Mesenchymal stem cell (in vitro differentiated cells and primary cell): ENCODE measurements around the gene PROS1.
A peak's percentile ranks its signal among the peaks of the same experiment; 100 is the strongest.

ENCODE experiments used
- DNase-seq: peaks from one replicate; pipeline ENCODE4 v3.0.0-alpha.2; 2013
- H2AFZ ChIP-seq: one replicate; pipeline ENCODE4 v1.6.1; 2013; ENCODE audit warnings: low read depth, mild to moderate bottlenecking, control low read depth, inconsistent platforms, low read length, moderate library complexity
- H2AK5ac ChIP-seq: 2 replicates; pipeline ENCODE4 v1.6.1; 2013; ENCODE audit warnings: low read length, moderate library complexity, mild to moderate bottlenecking, inconsistent platforms; ENCODE audit not compliant: severe bottlenecking
- H2BK120ac ChIP-seq: one replicate; pipeline ENCODE4 v1.6.1; 2013; ENCODE audit warnings: low read depth, mild to moderate bottlenecking, inconsistent platforms, low read length, moderate library complexity
- H2BK12ac ChIP-seq, 2 experiments: one replicate each; pipeline ENCODE4 v1.6.1; 2013; ENCODE audit warnings: inconsistent platforms in 2 of 2, low read length in 2 of 2, mild to moderate bottlenecking in 2 of 2, moderate library complexity in 2 of 2, control low read depth in 1 of 2
- H2BK15ac ChIP-seq: one replicate; pipeline ENCODE4 v1.6.1; 2013; ENCODE audit warnings: mild to moderate bottlenecking, low read depth, inconsistent platforms; ENCODE audit not compliant: poor library complexity, severe bottlenecking
- H2BK5ac ChIP-seq: 2 replicates; pipeline ENCODE4 v1.6.1; 2013; ENCODE audit warnings: low read depth, mild to moderate bottlenecking, low read length, control low read depth, inconsistent platforms; ENCODE audit not compliant: poor library complexity, severe bottlenecking
- H3K14ac ChIP-seq, 2 experiments: one replicate each; pipeline ENCODE4 v1.6.1; 2013; ENCODE audit warnings: inconsistent platforms in 2 of 2, low read length in 2 of 2, control low read depth in 1 of 2, mild to moderate bottlenecking in 1 of 2, moderate library complexity in 1 of 2
- H3K18ac ChIP-seq, 2 experiments: one replicate each; pipeline ENCODE4 v1.6.1; 2013; ENCODE audit warnings: inconsistent platforms in 2 of 2, low read length in 2 of 2, control low read depth in 1 of 2, low read depth in 1 of 2, mild to moderate bottlenecking in 1 of 2
- H3K23ac ChIP-seq, 2 experiments: one replicate each; pipeline ENCODE4 v1.6.1; 2013; ENCODE audit warnings: inconsistent platforms in 2 of 2, low read length in 2 of 2, mild to moderate bottlenecking in 2 of 2, moderate library complexity in 2 of 2, control low read depth in 1 of 2
- H3K27ac ChIP-seq: 2 replicates; pipeline ENCODE4 v1.5.1; 2013; ENCODE audit warnings: mild to moderate bottlenecking, moderate library complexity, low read length, control low read depth, inconsistent platforms; ENCODE audit not compliant: poor library complexity, severe bottlenecking
- H3K27me3 ChIP-seq, 2 experiments: 2 replicates each; pipeline versions ENCODE4 v1.6.1 to v1.7.0; 2013; ENCODE audit warnings: low read length in 2 of 2, mild to moderate bottlenecking in 2 of 2, moderate library complexity in 2 of 2, control low read depth in 1 of 2, inconsistent platforms in 1 of 2; ENCODE audit not compliant: control insufficient read depth in 1 of 2, insufficient read depth in 1 of 2
- H3K36me3 ChIP-seq, 2 experiments: 2 replicates each; pipeline versions ENCODE4 v1.6.1 to v1.7.0; 2013; ENCODE audit warnings: low read length in 2 of 2, control low read depth in 1 of 2, inconsistent platforms in 1 of 2, low read depth in 1 of 2, mild to moderate bottlenecking in 1 of 2; ENCODE audit not compliant: insufficient read depth in 2 of 2, control insufficient read depth in 1 of 2
- H3K4ac ChIP-seq, 2 experiments: one replicate each; pipeline ENCODE4 v1.6.1; 2013; ENCODE audit warnings: inconsistent platforms in 2 of 2, low read length in 2 of 2, mild to moderate bottlenecking in 2 of 2, moderate library complexity in 2 of 2, control low read depth in 1 of 2, low read depth in 1 of 2
- H3K4me1 ChIP-seq: 2 replicates; pipeline ENCODE4 v1.6.1; 2013; ENCODE audit warnings: low read depth, low read length, control low read depth; ENCODE audit not compliant: control insufficient read depth, insufficient read depth
- H3K4me2 ChIP-seq: 2 replicates; pipeline ENCODE4 v1.6.1; 2013; ENCODE audit warnings: low read length, mild to moderate bottlenecking, inconsistent platforms; ENCODE audit not compliant: poor library complexity, severe bottlenecking
- H3K4me3 ChIP-seq, 2 experiments: 2 replicates each; pipeline versions ENCODE4 v1.5.1 to v1.7.0; 2013; ENCODE audit warnings: low read length in 2 of 2, mild to moderate bottlenecking in 2 of 2, control low read depth in 1 of 2, low read depth in 1 of 2; ENCODE audit not compliant: insufficient read depth in 1 of 2
- H3K79me1 ChIP-seq: replicated peaks from 2 replicates; pipeline ENCODE4 v1.6.1; 2013; ENCODE audit warnings: mild to moderate bottlenecking, control low read depth, low read length, inconsistent platforms; ENCODE audit not compliant: poor library complexity, severe bottlenecking
- H3K9ac ChIP-seq: 2 replicates; pipeline ENCODE4 v1.7.0; 2013; ENCODE audit warnings: mild to moderate bottlenecking, low read length, moderate library complexity
- H3K9me3 ChIP-seq: 2 replicates; pipeline ENCODE4 v1.7.0; 2013; ENCODE audit warnings: mild to moderate bottlenecking, low read length; ENCODE audit not compliant: control insufficient read depth
- H4K8ac ChIP-seq: one replicate; pipeline ENCODE4 v1.6.1; 2013; ENCODE audit warnings: inconsistent platforms, mild to moderate bottlenecking, low read length, moderate library complexity
- H4K91ac ChIP-seq: one replicate; pipeline ENCODE4 v1.6.1; 2013; ENCODE audit warnings: mild to moderate bottlenecking, low read length, inconsistent platforms
- WGBS: methylation state at CpG from one replicate; pipeline ENCODE4 v1.1.7; 2013; ENCODE audit warnings: mixed read lengths; 5-methylcytosine and 5-hydroxymethylcytosine counted together

Gene PROS1

DNA sequence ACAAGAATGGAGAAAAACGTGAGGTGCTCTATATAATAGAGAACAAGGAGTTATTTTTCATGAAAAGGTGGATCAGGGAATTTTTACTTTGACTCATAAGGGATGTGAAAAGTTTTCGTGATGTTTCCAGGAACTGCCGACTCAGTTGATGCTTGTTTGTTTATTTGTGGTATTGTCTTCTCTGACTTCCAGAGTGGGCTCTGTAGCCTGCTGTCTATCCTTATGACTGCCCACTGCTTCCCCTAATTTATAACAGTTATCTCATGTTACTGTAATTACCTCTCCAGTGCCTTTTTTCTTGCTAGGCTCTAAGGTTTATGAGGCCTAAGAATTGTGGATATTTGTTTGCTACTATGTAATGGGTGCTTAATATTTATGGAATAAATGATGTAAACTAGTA, 18.5 kb upstream of the PROS1 start:
- H4K8ac ChIP-seq: no peak overlapping the region
- no peak overlapping the region for H2AFZ ChIP-seq
- H3K4ac ChIP-seq: no peak overlapping the region
- no peak overlapping the region for H4K91ac ChIP-seq
- no peak overlapping the region for H2BK120ac ChIP-seq
- H2BK15ac ChIP-seq: no peak overlapping the region
- no peak overlapping the region for H3K27ac ChIP-seq
- no peak overlapping the region for H3K23ac ChIP-seq
- no peak overlapping the region for H3K4me3 ChIP-seq
- peaks cover 3 to 7% of the 10 kb centered on the region in 2 experiments for H3K36me3 ChIP-seq
- no peak overlapping the region for H3K4me2 ChIP-seq
- H2AK5ac ChIP-seq: no peak overlapping the region
- H3K4me1 ChIP-seq: peaks cover 4% of the 10 kb centered on the region
- H3K9ac ChIP-seq: no peak overlapping the region
- H3K14ac ChIP-seq: no peak overlapping the region
- H3K18ac ChIP-seq: no peak overlapping the region
- no peak overlapping the region for H2BK12ac ChIP-seq
- no peaks in the 10 kb centered on the region for H3K27me3 ChIP-seq
- peaks cover 28% of the 10 kb centered on the region for H3K79me1 ChIP-seq
- WGBS: 46% methylated on average over 3 of the region's 3 CpGs
- H2BK5ac ChIP-seq: no peak overlapping the region
- peak; percentile 54 for DNase-seq
- no peaks in the 10 kb centered on the region for H3K9me3 ChIP-seq

DNA sequence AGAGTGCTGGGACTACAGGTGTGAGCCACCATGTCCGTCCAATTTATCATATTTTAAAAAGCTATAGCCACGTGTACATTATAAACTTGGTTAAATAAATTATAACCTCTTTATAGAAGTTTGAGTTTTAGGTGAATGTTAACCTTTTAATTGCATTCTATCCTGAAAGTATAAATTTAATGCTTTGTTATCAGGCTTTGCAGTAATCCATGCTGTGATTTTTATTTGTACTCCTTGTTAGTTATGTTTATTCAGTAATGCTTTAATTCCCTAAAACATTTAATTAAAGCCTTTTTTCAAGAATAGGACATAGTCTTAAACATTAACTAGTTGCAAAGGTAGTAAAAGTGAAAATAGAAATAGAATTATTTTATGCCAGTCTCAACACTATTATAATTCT, 17.9 kb upstream of the PROS1 start:
- Histone ChIP-seq H3K23ac (no peak overlapping the region), H3K79me1 (peaks cover 25% of the 10 kb centered on the region), H3K4me2 (no peak overlapping the region), H3K9me3 (no peaks in the 10 kb centered on the region), H4K91ac (no peak overlapping the region), H3K9ac (no peak overlapping the region), H3K27me3 (no peaks in the 10 kb centered on the region), H2BK12ac (no peak overlapping the region), H3K18ac (no peak overlapping the region), H2BK15ac (no peak overlapping the region), H3K36me3 (peaks cover under 1 to 4% of the 10 kb centered on the region in 2 experiments), H3K4me1 (peaks cover 4% of the 10 kb centered on the region), H4K8ac (no peak overlapping the region), H2AFZ (no peak overlapping the region), H3K4me3 (no peak overlapping the region), H2BK5ac (no peak overlapping the region), H2BK120ac (no peak overlapping the region), H3K4ac (no peak overlapping the region), H3K27ac (no peak overlapping the region), H3K14ac (no peak overlapping the region), H2AK5ac (no peak overlapping the region)
- WGBS: no CpG with 5 or more reads among the region's 2 CpGs
- no peak for DNase-seq

DNA sequence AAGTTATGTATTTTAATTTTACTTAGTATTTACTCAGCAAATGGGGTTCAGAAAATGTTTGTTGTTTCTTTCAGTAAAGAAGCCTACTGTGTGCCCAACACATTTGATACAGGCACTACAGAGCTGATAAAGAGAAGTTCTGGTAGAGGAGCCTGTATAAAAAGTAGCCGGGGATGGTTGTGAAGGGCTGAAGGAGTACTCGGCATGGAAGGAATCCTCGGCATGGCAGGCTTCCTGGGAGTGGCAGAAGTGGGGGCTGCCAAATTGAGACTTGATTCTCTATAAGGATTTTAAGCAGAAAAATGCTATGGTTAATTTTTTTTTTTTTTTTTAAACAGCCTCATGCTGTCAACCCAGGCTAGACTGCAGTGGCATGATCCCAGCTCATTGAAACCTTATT, 15.5 kb upstream of the PROS1 start:
- Histone ChIP-seq H3K9me3 (no peaks in the 10 kb centered on the region), H2BK120ac (no peak overlapping the region), H3K9ac (no peak overlapping the region), H3K18ac (no peak overlapping the region), H2BK12ac (no peak overlapping the region), H3K27ac (no peak overlapping the region), H3K4me2 (no peak overlapping the region), H3K14ac (no peak overlapping the region), H3K27me3 (no peaks in the 10 kb centered on the region), H4K91ac (no peak overlapping the region), H2BK5ac (no peak overlapping the region), H2BK15ac (no peak overlapping the region), H4K8ac (no peak overlapping the region), H3K36me3 (peaks cover 0 to 3% of the 10 kb centered on the region in 2 experiments), H3K4ac (no peak overlapping the region), H2AFZ (no peak overlapping the region), H3K4me1 (peaks cover 4% of the 10 kb centered on the region), H3K79me1 (peaks cover 26% of the 10 kb centered on the region), H3K4me3 (no peak overlapping the region), H2AK5ac (no peak overlapping the region), H3K23ac (no peak overlapping the region)
- DNase-seq: no peak
- WGBS: 93% methylated on average over 3 of the region's 3 CpGs

DNA sequence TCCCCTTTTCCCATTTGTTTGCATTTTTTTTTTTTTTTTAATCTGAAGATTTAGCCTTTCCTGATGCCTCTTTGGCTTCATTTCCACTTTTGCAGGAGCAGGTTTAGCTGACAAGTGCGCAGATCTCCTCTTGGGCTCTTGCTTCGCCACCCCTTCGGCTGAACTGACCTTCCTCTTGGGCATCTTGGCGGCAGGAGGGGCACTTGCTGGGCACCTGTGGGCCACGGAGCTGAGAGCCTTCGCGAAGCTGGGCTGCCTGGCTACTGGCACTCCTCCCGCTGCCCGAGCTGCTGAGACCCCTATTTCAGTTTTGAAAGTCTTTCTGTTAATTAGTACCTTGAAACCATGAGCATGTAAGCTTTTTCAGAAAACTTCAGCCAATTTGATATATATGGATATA, 15.1 kb upstream of the PROS1 start:
- no peak overlapping the region for H3K4me2 ChIP-seq
- H3K79me1 ChIP-seq: peaks cover 23% of the 10 kb centered on the region
- H3K9me3 ChIP-seq: no peaks in the 10 kb centered on the region
- no peak overlapping the region for H3K4me3 ChIP-seq
- DNase-seq: no peak
- peak overlapping the region in 1 of 2 experiments; percentile 67 for H3K4ac ChIP-seq
- peak overlapping the region; percentile 70 for H4K91ac ChIP-seq
- H2BK15ac ChIP-seq: no peak overlapping the region
- peak overlapping the region in 1 of 2 experiments; percentile 48 for H3K18ac ChIP-seq
- no peak overlapping the region for H2BK120ac ChIP-seq
- H2AFZ ChIP-seq: no peak overlapping the region
- whole genome bisulfite sequencing: 96% methylated on average over 7 of the region's 9 CpGs
- no peak overlapping the region for H4K8ac ChIP-seq
- no peak overlapping the region for H3K27ac ChIP-seq
- peak overlapping the region; percentile 24 for H2BK5ac ChIP-seq
- H3K14ac ChIP-seq: peak overlapping the region in 1 of 2 experiments; percentile 35
- H3K36me3 ChIP-seq: peaks cover 0 to 3% of the 10 kb centered on the region in 2 experiments
- peak overlapping the region in 1 of 2 experiments; percentile 15 for H2BK12ac ChIP-seq
- H3K23ac ChIP-seq: no peak overlapping the region
- peaks cover 4% of the 10 kb centered on the region for H3K4me1 ChIP-seq
- H3K9ac ChIP-seq: no peak overlapping the region
- H2AK5ac ChIP-seq: peak overlapping the region; percentile 91
- H3K27me3 ChIP-seq: no peaks in the 10 kb centered on the region
